Urinary bladder (tissue), 4 donors: ENCODE results near the gene SPEG. TPM values are rescaled to one million over a fixed set of nuclear protein-coding genes. Genes with fewer than 3 reads are reported as not detected.

ENCODE experiments used
- DNase-seq: peaks from one replicate; pipeline ENCODE4 v3.0.0-alpha.2; 2015; ENCODE audit errors: extremely low spot score
- H3K27ac ChIP-seq: one replicate; pipeline ENCODE4 v1.5.1; 2013; ENCODE audit warnings: low read depth, mild to moderate bottlenecking, moderate library complexity
- H3K36me3 ChIP-seq: one replicate; pipeline ENCODE4 v1.6.1; 2013; ENCODE audit warnings: mild to moderate bottlenecking, moderate library complexity; ENCODE audit not compliant: insufficient read depth
- H3K4me1 ChIP-seq: one replicate; pipeline ENCODE4 v1.6.1; 2013; ENCODE audit warnings: mild to moderate bottlenecking, moderate library complexity; ENCODE audit not compliant: insufficient read depth
- H3K4me3 ChIP-seq: one replicate; pipeline ENCODE4 v1.5.1; 2013; ENCODE audit warnings: low read depth, low read length
- WGBS: extraction: QIAGEN DNeasy Blood & Tissue Kit; methylation state at CpG from one replicate; pipeline ENCODE4 v1.1.7; 2013; 5-methylcytosine and 5-hydroxymethylcytosine counted together
- polyA plus RNA-seq: library from polyadenylated mRNA; stranded (reverse); fragments of 200-250 nt; gene quantifications from one replicate; pipeline ENCODE4 v1.2.3, GENCODE V29; 2013
- total RNA-seq: library from RNA; depleted of rRNA; stranded (reverse); fragments of >200 nt; gene quantifications from one replicate; pipeline ENCODE4 v1.2.3, GENCODE V29; 2014
- donor health status: healthy with polysubstance abuse.
- donor health status: healthy.

The SPEG gene
- total and polyA plus RNA-seq, 2 donors, result 31.2 to 226 TPM

GRCh38 chr2:219409619-219410018 is 25.0 kb upstream of the SPEG start:
- H3K27ac ChIP-seq, result no peak overlapping the region
- DNase-seq, result no peak
- 94% methylated on average over 5 of the region's 5 CpGs for WGBS
- H3K4me3 ChIP-seq, result no peak overlapping the region
- no peaks in the 10 kb centered on the region for H3K36me3 ChIP-seq
- no peaks in the 10 kb centered on the region for H3K4me1 ChIP-seq

- Histone ChIP-seq H3K36me3 (no peaks in the 10 kb centered on the region), H3K4me1 (no peaks in the 10 kb centered on the region), H3K4me3 (no peak overlapping the region), H3K27ac (no peak overlapping the region)
- 79% methylated on average over 8 of the region's 8 CpGs for WGBS
- no peak for DNase-seq
Measured at GRCh38 chr2:219410390-219410789, 24.3 kb upstream of the SPEG start.

- Histone ChIP-seq H3K36me3 (no peaks in the 10 kb centered on the region), H3K4me1 (no peaks in the 10 kb centered on the region), H3K27ac (no peak overlapping the region), H3K4me3 (no peak overlapping the region)
- no peak for DNase-seq
- WGBS, result 64% methylated on average over 4 of the region's 4 CpGs
Measured at GRCh38 chr2:219414857-219415256, 19.8 kb upstream of the SPEG start.

DNA sequence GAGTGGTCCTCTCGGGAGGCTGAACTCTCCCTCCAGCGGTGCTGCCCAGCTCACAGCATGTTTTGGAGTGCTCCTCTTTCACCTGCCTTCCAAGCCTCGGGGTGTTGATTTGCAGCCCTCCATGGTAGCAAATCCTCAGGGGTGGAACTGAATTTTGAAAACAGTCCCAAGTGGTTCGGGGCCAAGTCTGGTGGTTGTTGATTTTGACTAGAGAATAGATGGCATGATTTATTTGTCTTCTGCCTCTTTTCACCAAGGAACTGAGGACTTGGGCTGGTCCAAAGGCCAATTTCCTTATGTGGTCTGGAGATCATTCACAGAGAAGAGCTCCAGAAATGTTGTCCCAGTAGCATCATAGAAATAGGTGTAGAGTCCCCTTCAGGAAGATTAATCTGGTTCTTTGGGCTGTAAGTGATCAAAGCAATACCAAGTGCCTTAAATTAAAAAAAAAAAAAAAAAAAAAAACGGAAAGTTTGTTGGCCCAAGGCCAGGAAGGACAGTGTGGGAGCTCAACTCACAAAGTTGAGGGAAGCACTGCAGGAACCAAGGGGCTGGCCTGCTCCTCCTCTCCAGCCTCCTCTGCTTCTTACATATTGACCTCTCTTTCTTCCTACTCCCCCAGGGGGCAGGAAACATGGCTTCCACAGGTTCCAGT is 18.9 kb upstream of the SPEG start:
- Histone ChIP-seq H3K4me1 (no peaks in the 10 kb centered on the region), H3K4me3 (no peak overlapping the region), H3K36me3 (no peaks in the 10 kb centered on the region), H3K27ac (no peak overlapping the region)
- WGBS, result 53% methylated on average over 5 of the region's 5 CpGs
- no peak for DNase-seq

DNA sequence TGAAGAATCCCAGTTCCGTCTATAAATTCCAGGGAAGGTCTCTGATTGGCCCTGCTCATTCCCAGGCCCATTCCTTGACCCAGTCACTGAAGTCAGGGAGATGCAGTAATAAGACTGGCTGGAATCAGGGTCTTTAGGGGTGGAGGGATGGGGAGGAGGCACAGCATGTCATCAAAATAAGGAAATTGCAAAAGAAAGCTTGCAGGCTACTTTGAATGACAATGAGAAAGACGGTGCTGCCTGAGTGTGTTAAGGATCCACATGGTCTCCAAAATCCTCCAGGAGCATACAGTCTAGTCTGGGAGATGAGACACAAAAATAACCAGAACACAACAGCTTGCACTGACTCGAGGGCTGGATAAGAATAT is 18.4 kb upstream of the SPEG start:
- Histone ChIP-seq H3K4me3 (no peak overlapping the region), H3K27ac (no peak overlapping the region)
- 32% methylated on average over 3 of the region's 3 CpGs for WGBS

GRCh38 chr2:219416938-219417337 is 17.7 kb upstream of the SPEG start:
- WGBS, result 57% methylated on average over 4 of the region's 4 CpGs
- no peaks in the 10 kb centered on the region for H3K4me1 ChIP-seq
- no peak overlapping the region for H3K27ac ChIP-seq
- no peak overlapping the region for H3K4me3 ChIP-seq
- no peak for DNase-seq
- H3K36me3 ChIP-seq, result no peaks in the 10 kb centered on the region

More for the DNA sequence above, 18.4 kb upstream of the SPEG start:
- Histone ChIP-seq H3K36me3 (no peaks in the 10 kb centered on the region), H3K4me1 (no peaks in the 10 kb centered on the region)
- DNase-seq, result no peak

DNA sequence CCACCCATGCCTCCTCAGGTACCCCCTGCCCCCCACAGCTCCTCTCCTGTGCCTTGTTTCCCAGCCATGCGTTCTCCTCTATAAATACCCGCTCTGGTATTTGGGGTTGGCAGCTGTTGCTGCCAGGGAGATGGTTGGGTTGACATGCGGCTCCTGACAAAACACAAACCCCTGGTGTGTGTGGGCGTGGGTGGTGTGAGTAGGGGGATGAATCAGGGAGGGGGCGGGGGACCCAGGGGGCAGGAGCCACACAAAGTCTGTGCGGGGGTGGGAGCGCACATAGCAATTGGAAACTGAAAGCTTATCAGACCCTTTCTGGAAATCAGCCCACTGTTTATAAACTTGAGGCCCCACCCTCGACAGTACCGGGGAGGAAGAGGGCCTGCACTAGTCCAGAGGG is 17.3 kb upstream of the SPEG start:
- DNase-seq, result no peak
- Histone ChIP-seq H3K4me1 (no peaks in the 10 kb centered on the region), H3K36me3 (no peaks in the 10 kb centered on the region), H3K27ac (no peak overlapping the region), H3K4me3 (no peak overlapping the region)
- WGBS, result 53% methylated on average over 9 of the region's 9 CpGs

DNA sequence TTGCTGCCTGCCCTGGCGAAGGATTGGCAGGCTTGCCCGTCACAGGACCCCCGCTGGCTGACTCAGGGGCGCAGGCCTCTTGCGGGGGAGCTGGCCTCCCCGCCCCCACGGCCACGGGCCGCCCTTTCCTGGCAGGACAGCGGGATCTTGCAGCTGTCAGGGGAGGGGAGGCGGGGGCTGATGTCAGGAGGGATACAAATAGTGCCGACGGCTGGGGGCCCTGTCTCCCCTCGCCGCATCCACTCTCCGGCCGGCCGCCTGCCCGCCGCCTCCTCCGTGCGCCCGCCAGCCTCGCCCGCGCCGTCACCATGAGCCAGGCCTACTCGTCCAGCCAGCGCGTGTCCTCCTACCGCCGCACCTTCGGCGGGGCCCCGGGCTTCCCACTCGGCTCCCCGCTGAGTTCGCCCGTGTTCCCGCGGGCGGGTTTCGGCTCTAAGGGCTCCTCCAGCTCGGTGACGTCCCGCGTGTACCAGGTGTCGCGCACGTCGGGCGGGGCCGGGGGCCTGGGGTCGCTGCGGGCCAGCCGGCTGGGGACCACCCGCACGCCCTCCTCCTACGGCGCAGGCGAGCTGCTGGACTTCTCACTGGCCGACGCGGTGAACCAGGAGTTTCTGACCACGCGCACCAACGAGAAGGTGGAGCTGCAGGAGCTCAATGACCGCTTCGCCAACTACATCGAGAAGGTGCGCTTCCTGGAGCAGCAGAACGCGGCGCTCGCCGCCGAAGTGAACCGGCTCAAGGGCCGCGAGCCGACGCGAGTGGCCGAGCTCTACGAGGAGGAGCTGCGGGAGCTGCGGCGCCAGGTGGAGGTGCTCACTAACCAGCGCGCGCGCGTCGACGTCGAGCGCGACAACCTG is 16.3 kb upstream of the SPEG start, which contains the start of gene DES:
Gene DES, plus strand, starts transcription at position 223 of the 857 bp plus-strand sequence. Its CDS starts 86 bp downstream, at position 309.
- Histone ChIP-seq H3K4me1 (no peaks in the 10 kb centered on the region), H3K36me3 (no peaks in the 10 kb centered on the region), H3K4me3 (peak within 1 kb of the TSS; percentile 35), H3K27ac (no peak within 1 kb of the TSS)
- WGBS, result 5% methylated on average over 98 of the region's 98 CpGs
- DNase-seq, result no peak

DNA sequence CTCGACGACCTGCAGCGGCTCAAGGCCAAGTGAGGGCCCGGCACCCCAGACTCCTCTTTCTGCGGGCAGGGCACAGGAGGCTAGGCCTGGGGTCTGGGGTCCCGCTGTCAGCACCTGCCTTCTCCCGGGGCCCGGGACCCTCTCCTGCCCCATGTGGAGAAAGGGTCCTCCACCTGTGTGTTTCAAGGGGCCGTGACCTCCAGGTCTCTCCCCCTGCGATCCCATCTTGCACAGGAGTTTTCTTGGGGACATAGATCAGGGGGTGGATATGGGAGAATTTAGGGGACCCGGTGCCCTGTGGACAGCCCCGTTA is 15.7 kb upstream of the SPEG start:
- no peak for DNase-seq
- WGBS, result 27% methylated on average over 12 of the region's 12 CpGs
- no peak overlapping the region for H3K27ac ChIP-seq
- H3K4me3 ChIP-seq, result peak overlapping the region; percentile 35
- no peaks in the 10 kb centered on the region for H3K36me3 ChIP-seq
- no peaks in the 10 kb centered on the region for H3K4me1 ChIP-seq

DNA sequence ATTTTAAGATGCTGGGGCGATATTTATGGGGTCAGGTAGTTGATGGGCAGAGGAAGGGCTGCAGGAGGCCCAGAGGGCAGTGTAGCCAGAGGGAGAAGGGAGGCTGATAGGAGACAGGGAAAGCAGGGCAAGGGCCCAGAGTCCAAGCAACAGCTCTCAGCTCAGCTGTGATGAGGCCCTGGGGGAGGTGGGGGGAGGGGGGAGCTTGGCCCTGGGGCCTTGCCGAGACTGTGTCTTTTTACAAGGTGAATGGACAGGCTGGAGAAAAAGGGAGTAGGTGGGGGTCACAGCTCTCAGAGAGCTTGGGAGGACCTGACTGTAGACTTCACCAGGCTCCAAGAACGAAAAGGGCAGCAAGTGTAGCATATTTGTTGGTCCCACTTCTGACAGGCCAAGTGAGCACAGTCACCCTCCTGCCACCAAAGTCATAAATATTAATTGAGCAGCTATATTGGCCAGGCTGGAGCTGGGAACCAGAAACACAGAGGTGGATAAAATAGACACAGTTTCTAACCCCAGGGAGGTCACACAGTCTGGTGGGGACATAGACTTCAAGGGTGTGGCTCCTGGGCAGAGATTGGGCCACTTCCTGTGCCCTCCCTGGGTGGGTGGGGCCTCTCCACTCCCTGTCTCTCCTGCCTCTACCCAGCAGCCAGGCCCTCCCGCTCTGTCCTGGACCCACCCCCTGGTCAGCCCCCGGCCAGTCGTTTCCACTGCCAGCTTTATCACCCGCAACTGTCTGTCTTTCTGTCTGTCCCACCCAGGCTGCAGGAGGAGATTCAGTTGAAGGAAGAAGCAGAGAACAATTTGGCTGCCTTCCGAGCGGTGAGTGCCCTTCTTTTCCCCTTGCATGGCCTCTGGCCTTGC is 15.1 kb upstream of the SPEG start:
- no peaks in the 10 kb centered on the region for H3K36me3 ChIP-seq
- H3K4me1 ChIP-seq, result no peaks in the 10 kb centered on the region
- peak overlapping the region; percentile 35 for H3K4me3 ChIP-seq

GRCh38 chr2:219420687-219421086 is 14.0 kb upstream of the SPEG start:
- no peak for DNase-seq
- Histone ChIP-seq H3K4me1 (no peaks in the 10 kb centered on the region), H3K36me3 (no peaks in the 10 kb centered on the region), H3K4me3 (no peak overlapping the region), H3K27ac (no peak overlapping the region)
- 63% methylated on average over 8 of the region's 8 CpGs for WGBS

More for the DNA sequence above, 15.1 kb upstream of the SPEG start:
- no peak for DNase-seq
- no peak overlapping the region for H3K27ac ChIP-seq
- 54% methylated on average over 8 of the region's 9 CpGs for WGBS

DNA sequence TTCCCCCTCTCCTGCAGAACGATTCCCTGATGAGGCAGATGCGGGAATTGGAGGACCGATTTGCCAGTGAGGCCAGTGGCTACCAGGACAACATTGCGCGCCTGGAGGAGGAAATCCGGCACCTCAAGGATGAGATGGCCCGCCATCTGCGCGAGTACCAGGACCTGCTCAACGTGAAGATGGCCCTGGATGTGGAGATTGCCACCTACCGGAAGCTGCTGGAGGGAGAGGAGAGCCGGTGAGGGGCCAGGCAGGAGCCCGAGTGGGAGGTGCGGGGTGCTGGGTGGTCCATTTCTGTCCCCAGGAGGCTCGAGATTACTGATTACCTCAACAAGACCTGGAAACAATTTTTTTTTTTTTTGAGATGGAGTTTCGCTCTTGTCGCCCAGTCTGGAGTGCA is 13.3 kb upstream of the SPEG start:
- WGBS, result 64% methylated on average over 17 of the region's 17 CpGs
- H3K4me3 ChIP-seq, result no peak overlapping the region
- DNase-seq, result no peak
- no peaks in the 10 kb centered on the region for H3K4me1 ChIP-seq
- no peaks in the 10 kb centered on the region for H3K36me3 ChIP-seq
- H3K27ac ChIP-seq, result no peak overlapping the region

DNA sequence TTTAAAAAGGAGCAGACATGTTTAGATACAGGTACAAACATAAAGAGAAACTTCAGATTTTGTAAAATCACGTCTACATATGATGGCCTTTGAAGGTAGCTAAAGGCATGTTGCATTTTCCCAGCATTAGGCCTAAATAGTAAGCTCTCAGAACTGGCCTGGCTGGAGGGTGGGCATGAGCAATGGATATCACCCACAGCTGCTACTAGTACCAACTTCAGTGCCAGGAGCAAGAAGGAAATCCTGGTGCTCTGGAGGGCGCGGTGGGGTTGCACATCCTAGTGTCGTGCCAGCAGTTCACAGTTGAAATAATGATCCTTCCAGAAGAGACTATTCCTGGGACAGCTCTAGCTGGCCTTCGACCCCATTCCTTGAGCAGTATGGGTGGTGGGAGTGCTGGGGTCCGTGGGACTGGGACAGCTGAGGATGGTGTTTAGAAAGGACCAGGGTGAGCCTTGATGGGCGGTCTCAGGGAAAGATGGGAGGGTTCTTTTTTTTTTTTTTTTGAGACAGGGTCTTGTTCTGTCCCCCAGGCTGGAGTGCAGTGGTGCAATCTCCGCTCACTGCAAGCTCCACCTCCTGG is 11.6 kb upstream of the SPEG start:
- Histone ChIP-seq H3K27ac (no peak overlapping the region), H3K36me3 (no peaks in the 10 kb centered on the region), H3K4me1 (no peaks in the 10 kb centered on the region), H3K4me3 (no peak overlapping the region)
- whole genome bisulfite sequencing, result 66% methylated on average over 8 of the region's 8 CpGs
- no peak for DNase-seq
